Lower leg skin (tissue), 4 donors: Measurements from ENCODE around the gene RSPH1. TPM values are rescaled to one million over a fixed set of nuclear protein-coding genes. Genes with fewer than 3 reads are reported as not detected.

Experiments
- DNase-seq, 2 donors: peaks; one replicate each; pipeline ENCODE4 v3.0.0-alpha.2; 2019; ENCODE audit warnings: low spot score in 2 of 2
- H3K4me3 ChIP-seq: fragments of 200-600 bp; sonication (generic); 2 replicates; pipeline ENCODE4 v1.5.1; 2017; ENCODE audit warnings: mild to moderate bottlenecking, low read depth; ENCODE audit not compliant: poor library complexity, severe bottlenecking
- POLR2A ChIP-seq, 2 donors: fragments of 450-650 bp; IDR thresholded peaks; one replicate each; pipeline ENCODE4 v1.6.1; 2016 to 2017; ENCODE audit warnings: antibody characterized with exemption in 2 of 2, mild to moderate bottlenecking in 1 of 2, moderate library complexity in 1 of 2
- WGBS, 2 donors: methylation state at CpG; one replicate each; pipeline ENCODE4 v1.1.5; 2018; 5-methylcytosine and 5-hydroxymethylcytosine counted together
- intact Hi-C: fragments of 100-400 bp; cut with DNase I; formaldehyde crosslinking; loops from one replicate; pipeline ENCODE4 v1.15.0; 2023; ENCODE audit warnings: low total_unique reads
- total RNA-seq, 4 donors: library from RNA; depleted of rRNA; stranded (reverse); fragments of >200 nt; gene quantifications; one replicate each; pipeline ENCODE4 v1.1.0, GENCODE V29; 2016
- TF ChIP-seq, protein P1 (sequence below), 3 donors: fragments of 450-650 bp; IDR thresholded peaks; one replicate each; pipeline ENCODE4 v1.5.1; 2016; ENCODE audit warnings: antibody characterized with exemption in 3 of 3, mild to moderate bottlenecking in 3 of 3, moderate library complexity in 2 of 3

RSPH1 gene
- total RNA-seq, 4 donors from 2014 or later = 0.34 to 3.7 (median 2.1) TPM

DNA sequence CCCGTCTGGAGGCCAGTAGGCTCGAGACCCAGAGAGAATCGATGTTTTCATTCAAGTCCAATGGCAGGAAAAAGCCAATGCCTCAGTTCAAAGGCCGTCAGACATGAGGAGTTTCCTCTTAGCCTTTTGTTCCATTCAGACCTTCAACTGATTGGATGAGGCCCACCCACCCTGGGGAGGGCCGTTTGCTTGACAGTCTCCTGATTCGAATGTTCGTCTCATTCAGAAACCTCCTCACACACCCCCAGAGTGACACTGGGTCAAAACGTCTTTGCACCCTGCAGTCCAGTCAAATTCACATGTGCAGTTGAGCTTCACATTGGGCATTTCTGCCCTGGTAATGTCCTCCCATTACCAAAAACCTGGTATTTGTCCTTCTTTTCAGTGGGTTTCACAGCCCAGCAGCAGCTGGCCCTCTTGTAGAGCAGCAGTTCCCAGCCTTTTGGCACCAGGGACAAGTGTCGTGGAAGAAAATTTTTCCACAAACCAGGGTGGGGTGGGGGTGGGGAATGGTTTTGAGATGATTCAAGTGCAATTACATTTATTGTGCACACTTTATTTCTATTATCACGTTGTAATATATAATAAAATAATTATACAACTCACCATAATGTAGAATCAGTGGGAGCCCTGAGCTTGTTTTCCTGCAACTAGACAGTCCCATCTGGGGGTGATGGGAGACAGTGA is 40.1 kb downstream of the RSPH1 start:
- intact Hi-C loops = no loop called here
- H3K4me3 ChIP-seq = no peak overlapping the region
- 83 to 86% methylated on average over 10 of the region's 10 CpGs for WGBS, 2 donors
- no peak for DNase-seq
- TF ChIP-seq, protein P1, sequence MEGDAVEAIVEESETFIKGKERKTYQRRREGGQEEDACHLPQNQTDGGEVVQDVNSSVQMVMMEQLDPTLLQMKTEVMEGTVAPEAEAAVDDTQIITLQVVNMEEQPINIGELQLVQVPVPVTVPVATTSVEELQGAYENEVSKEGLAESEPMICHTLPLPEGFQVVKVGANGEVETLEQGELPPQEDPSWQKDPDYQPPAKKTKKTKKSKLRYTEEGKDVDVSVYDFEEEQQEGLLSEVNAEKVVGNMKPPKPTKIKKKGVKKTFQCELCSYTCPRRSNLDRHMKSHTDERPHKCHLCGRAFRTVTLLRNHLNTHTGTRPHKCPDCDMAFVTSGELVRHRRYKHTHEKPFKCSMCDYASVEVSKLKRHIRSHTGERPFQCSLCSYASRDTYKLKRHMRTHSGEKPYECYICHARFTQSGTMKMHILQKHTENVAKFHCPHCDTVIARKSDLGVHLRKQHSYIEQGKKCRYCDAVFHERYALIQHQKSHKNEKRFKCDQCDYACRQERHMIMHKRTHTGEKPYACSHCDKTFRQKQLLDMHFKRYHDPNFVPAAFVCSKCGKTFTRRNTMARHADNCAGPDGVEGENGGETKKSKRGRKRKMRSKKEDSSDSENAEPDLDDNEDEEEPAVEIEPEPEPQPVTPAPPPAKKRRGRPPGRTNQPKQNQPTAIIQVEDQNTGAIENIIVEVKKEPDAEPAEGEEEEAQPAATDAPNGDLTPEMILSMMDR (IDR thresholded peaks at IDR 0.05) = no peak
- no peak for TF ChIP-seq POLR2A (IDR thresholded peaks at IDR 0.05)

DNA sequence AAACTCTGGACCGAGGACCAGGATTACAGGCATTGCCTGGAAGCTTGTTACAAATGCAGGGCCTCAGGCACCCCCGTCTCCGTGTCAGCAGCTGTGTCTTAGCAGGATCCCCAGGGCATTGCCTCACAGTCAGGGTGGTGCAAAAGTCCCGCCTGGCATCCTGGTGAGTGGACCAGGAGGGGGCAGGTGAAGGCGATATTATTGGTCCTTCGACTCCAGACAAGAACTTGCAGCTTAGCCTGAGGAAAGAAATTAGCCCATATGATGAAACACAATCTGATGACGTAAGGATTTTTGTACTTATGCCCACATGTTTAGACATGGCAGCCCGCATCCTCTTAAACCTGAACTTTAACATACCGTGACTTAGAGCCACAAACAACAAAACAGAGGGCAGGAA is 40.8 kb downstream of the RSPH1 start:
- no peak for DNase-seq
- no peak overlapping the region for H3K4me3 ChIP-seq
- TF ChIP-seq POLR2A (IDR thresholded peaks at IDR 0.05) = no peak
- TF ChIP-seq, protein P1 (IDR thresholded peaks at IDR 0.05) = no peak
- 60 to 77% methylated on average over 9 of the region's 9 CpGs for WGBS, 2 donors
- intact Hi-C loops = no loop called here

DNA sequence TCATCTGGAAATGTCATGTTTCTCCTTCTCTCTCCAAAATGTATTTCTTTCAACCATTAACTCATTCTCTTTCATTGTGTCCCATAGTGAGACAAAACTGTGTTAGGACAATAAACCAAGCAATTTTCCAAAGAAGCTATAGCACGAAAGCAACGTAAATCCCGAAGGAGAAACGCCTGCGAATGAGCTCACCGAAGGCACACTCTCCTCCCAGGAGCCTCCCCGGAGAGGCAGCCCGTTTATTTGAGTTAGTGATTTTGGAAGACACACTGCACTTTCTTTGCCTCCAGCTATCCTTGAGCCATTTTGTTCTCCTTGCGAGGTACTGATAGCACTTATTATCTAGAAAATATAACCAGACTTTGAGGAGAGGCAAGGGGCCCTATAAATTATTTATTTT is 41.2 kb downstream of the RSPH1 start:
- TF ChIP-seq POLR2A (IDR thresholded peaks at IDR 0.05) = no peak
- TF ChIP-seq, protein P1 (IDR thresholded peaks at IDR 0.05) = no peak
- WGBS, 2 donors = 75 to 78% methylated on average over 9 of the region's 9 CpGs

DNA sequence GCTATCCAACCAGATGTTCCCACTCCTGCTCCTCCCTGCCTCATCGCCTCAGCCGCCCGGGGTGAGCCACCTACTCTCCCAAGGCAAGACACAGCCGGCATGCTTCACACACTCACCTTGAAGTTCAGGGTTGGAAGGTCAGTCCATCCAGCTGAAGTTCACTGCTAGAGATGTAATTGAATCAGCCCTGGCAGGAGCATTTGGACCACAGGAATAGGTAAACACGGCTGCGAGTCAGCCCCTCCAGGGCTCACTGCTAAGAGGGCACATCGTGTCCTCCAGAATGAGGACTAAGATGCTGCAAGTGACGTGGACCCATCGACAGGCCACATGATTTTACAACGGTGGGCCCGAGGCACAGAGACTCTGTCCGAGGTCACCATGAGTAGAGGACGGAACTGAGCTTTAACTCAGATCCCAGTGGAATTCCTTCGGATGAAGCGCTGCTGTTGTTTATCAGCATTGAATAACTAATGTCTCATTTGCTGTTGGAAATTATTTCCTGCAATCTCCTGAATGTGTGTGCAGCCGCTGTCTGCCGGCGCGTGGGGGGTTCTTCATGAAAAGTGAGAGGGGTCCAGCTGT is 41.9 kb downstream of the RSPH1 start:
- DNase-seq = no peak
- 76 to 83% methylated on average over 19 of the region's 19 CpGs for WGBS, 2 donors
- no peak overlapping the region for H3K4me3 ChIP-seq
- intact Hi-C loops = no loop called here
- TF ChIP-seq POLR2A (IDR thresholded peaks at IDR 0.05) = no peak
- TF ChIP-seq, protein P1 (IDR thresholded peaks at IDR 0.05) = no peak

More for the DNA sequence above, 41.2 kb downstream of the RSPH1 start:
- H3K4me3 ChIP-seq = no peak overlapping the region
- intact Hi-C loops = no loop called here
- no peak for DNase-seq

DNA sequence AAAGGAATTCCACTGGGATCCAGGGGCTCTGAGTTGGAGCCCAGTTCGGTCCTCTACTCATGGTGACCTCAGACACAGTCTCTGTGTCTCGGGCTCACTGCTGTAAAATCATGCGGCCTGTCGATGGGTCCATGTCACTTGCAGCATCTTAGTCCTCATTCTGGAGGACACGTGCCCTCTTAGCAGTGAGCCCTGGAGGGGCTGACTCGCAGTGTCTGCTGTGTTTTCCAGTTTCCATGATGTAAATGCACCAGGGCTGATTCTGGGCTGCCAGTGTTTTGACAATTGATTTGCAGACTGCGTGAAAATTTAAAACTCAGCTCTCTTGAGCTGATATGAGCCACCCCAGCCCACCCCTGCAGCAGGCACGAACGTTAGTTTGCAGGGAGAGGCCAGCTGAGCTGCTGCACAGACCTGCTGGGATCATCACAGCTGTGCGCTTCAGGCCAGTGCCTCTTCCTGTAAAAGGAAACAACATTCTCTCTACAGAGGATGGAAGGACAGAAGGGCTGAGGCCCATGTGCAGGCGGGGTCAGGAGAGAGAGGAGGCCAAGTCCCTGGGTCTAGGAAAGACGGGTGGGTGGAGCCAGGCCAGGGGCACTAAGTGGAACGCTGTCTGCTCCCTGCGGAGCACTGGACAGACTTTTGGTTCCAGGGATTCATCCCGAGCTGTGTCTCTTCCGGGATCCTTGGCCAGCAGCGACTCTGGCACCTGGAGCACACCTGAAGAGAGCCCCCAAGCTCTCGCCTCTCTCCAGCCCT is 42.6 kb downstream of the RSPH1 start:
- 55 to 57% methylated on average over 18 of the region's 18 CpGs for WGBS, 2 donors
- TF ChIP-seq POLR2A (IDR thresholded peaks at IDR 0.05) = no peak
- TF ChIP-seq, protein P1 (IDR thresholded peaks at IDR 0.05) = no peak
- no peak overlapping the region for H3K4me3 ChIP-seq
- intact Hi-C loops = no loop called here
- no peak for DNase-seq
